ENCODE results near the gene CACNA1B.

The CACNA1B gene

GRCh38 chr9:137952976-137953666, 75.5 kb downstream of the CACNA1B start:
- CTCF ChIA-PET = no interaction called here
- no peak for DNase-seq (ENCODE audit: extremely low spot score)
- POLR2A ChIA-PET = no interaction called here

GRCh38 chr9:137953683-137954438, 76.3 kb downstream of the CACNA1B start:
- no peak for TF ChIP-seq FOXK2 (IDR thresholded peaks at IDR 0.05)
- no peak for TF ChIP-seq FOXM1 (IDR thresholded peaks at IDR 0.05; ENCODE audit: borderline replicate concordance)
- no peak for TF ChIP-seq CTBP1 (IDR thresholded peaks at IDR 0.05; ENCODE audit: borderline replicate concordance)
- no peak for TF ChIP-seq SUZ12 (IDR thresholded peaks at IDR 0.05)
- no peak for TF ChIP-seq ARNT (IDR thresholded peaks at IDR 0.05)
- TF ChIP-seq BHLHE40 (IDR thresholded peaks at IDR 0.05; ENCODE audit: borderline replicate concordance) = no peak
- no peak for TF ChIP-seq FOXA1 (IDR thresholded peaks at IDR 0.05)
- no peak for TF ChIP-seq L3MBTL2 (conservative IDR thresholded peaks at IDR 0.05)
- no peak for TF ChIP-seq NFRKB (IDR thresholded peaks at IDR 0.05)
- TF ChIP-seq ZNF384 (IDR thresholded peaks at IDR 0.05) = no peak
- ChIA-PET CTCF (interaction anchor here (1.1 kb wide), 1 partner anchor 279 kb away, joined by 3 read pairs; no protein-coding TSS in a partner anchor), POLR2A (no interaction called here)
- DNase-seq (ENCODE audit: extremely low spot score) = no peak

More at GRCh38 chr9:137952976-137953666, 75.5 kb downstream of the CACNA1B start:
- no peak for TF ChIP-seq CTBP1 (IDR thresholded peaks at IDR 0.05; ENCODE audit: borderline replicate concordance)
- no peak for TF ChIP-seq ELF4 (IDR thresholded peaks at IDR 0.05)
- no peak for TF ChIP-seq LEF1 (IDR thresholded peaks at IDR 0.05; ENCODE audit: borderline replicate concordance)
- no peak for TF ChIP-seq PKNOX1 (IDR thresholded peaks at IDR 0.05)
- TF ChIP-seq SP1 (IDR thresholded peaks at IDR 0.05) = no peak
- no peak for TF ChIP-seq ARNT (IDR thresholded peaks at IDR 0.05)
- no peak for TF ChIP-seq HDGF (IDR thresholded peaks at IDR 0.05; ENCODE audit: borderline replicate concordance)
- no peak for TF ChIP-seq FOXK2 (IDR thresholded peaks at IDR 0.05)
- no peak for TF ChIP-seq L3MBTL2 (conservative IDR thresholded peaks at IDR 0.05)
- no peak for TF ChIP-seq BHLHE40 (IDR thresholded peaks at IDR 0.05; ENCODE audit: borderline replicate concordance)
- TF ChIP-seq ZNF384 (IDR thresholded peaks at IDR 0.05) = no peak

- ChIA-PET POLR2A (no interaction called here), CTCF (interaction anchor here (1.1 kb wide), 1 partner anchor 280 kb away, joined by 3 read pairs; no protein-coding TSS in a partner anchor)
- TF ChIP-seq TARDBP (IDR thresholded peaks at IDR 0.05) = no peak
- TF ChIP-seq FOXK2 (IDR thresholded peaks at IDR 0.05) = no peak
- DNase-seq (ENCODE audit: extremely low spot score) = no peak
Measured at GRCh38 chr9:137955224-137955570, 77.6 kb downstream of the CACNA1B start.

- no peak for TF ChIP-seq ELF4 (IDR thresholded peaks at IDR 0.05)
- no peak for TF ChIP-seq SUZ12 (IDR thresholded peaks at IDR 0.05)
- no peak for TF ChIP-seq CTBP1 (IDR thresholded peaks at IDR 0.05; ENCODE audit: borderline replicate concordance)
- no peak for TF ChIP-seq BHLHE40 (IDR thresholded peaks at IDR 0.05; ENCODE audit: borderline replicate concordance)
- TF ChIP-seq LEF1 (IDR thresholded peaks at IDR 0.05; ENCODE audit: borderline replicate concordance) = no peak
- TF ChIP-seq FOXM1 (IDR thresholded peaks at IDR 0.05; ENCODE audit: borderline replicate concordance) = no peak
- no peak for TF ChIP-seq PKNOX1 (IDR thresholded peaks at IDR 0.05)
- no peak for TF ChIP-seq ZNF384 (IDR thresholded peaks at IDR 0.05)
- no peak for TF ChIP-seq FOXA1 (IDR thresholded peaks at IDR 0.05)
- TF ChIP-seq FOXK2 (IDR thresholded peaks at IDR 0.05) = no peak
- TF ChIP-seq SP1 (IDR thresholded peaks at IDR 0.05) = no peak
- no peak for TF ChIP-seq L3MBTL2 (conservative IDR thresholded peaks at IDR 0.05)
- TF ChIP-seq HDGF (IDR thresholded peaks at IDR 0.05; ENCODE audit: borderline replicate concordance) = no peak
- no peak for DNase-seq (ENCODE audit: extremely low spot score)
- CTCF ChIA-PET = no interaction called here
Measured at GRCh38 chr9:137955586-137955985, 78.0 kb downstream of the CACNA1B start.

GRCh38 chr9:137956039-137956438, 78.5 kb downstream of the CACNA1B start:
- POLR2A ChIA-PET = no interaction called here
- CTCF ChIA-PET = no interaction called here
- no peak for DNase-seq (ENCODE audit: extremely low spot score)
- no peak for TF ChIP-seq FOXM1 (IDR thresholded peaks at IDR 0.05; ENCODE audit: borderline replicate concordance)
- no peak for TF ChIP-seq ELF4 (IDR thresholded peaks at IDR 0.05)
- TF ChIP-seq HDGF (IDR thresholded peaks at IDR 0.05; ENCODE audit: borderline replicate concordance) = no peak
- TF ChIP-seq TARDBP (IDR thresholded peaks at IDR 0.05) = no peak
- no peak for TF ChIP-seq SP1 (IDR thresholded peaks at IDR 0.05)
- no peak for TF ChIP-seq BHLHE40 (IDR thresholded peaks at IDR 0.05; ENCODE audit: borderline replicate concordance)
- no peak for TF ChIP-seq L3MBTL2 (conservative IDR thresholded peaks at IDR 0.05)
- TF ChIP-seq LEF1 (IDR thresholded peaks at IDR 0.05; ENCODE audit: borderline replicate concordance) = no peak
- TF ChIP-seq NFRKB (IDR thresholded peaks at IDR 0.05) = no peak
- no peak for TF ChIP-seq CTBP1 (IDR thresholded peaks at IDR 0.05; ENCODE audit: borderline replicate concordance)

More at GRCh38 chr9:137955586-137955985, 78.0 kb downstream of the CACNA1B start:
- POLR2A ChIA-PET = no interaction called here

- POLR2A ChIA-PET = no interaction called here
- DNase-seq (ENCODE audit: extremely low spot score) = no peak
- TF ChIP-seq ZNF384 (IDR thresholded peaks at IDR 0.05) = no peak
- CTCF ChIA-PET = no interaction called here
Measured at GRCh38 chr9:137956688-137957385, 79.3 kb downstream of the CACNA1B start.

All from HEK293T (cell line).